HepG2 (cell line): Measurements from ENCODE around the gene LTA. TPM values are rescaled to one million over a fixed set of nuclear protein-coding genes. Genes with fewer than 3 reads are reported as not detected.
A peak's percentile ranks its signal among the peaks of the same experiment; 100 is the strongest.

Experiments
- AHR ChIP-seq: IDR thresholded peaks from 2 replicates; pipeline ENCODE4 v1.6.1; 2018; ENCODE audit warnings: missing genetic modification reagents, missing compliant biosample characterization
- AKNA ChIP-seq: sonication (generic); formaldehyde crosslinking; IDR thresholded peaks from 2 replicates; pipeline ENCODE4 v1.4.0; 2020; ENCODE audit warnings: missing genetic modification reagents, borderline replicate concordance
- CBX5 ChIP-seq: sonication (generic); formaldehyde crosslinking; IDR thresholded peaks from 2 replicates; pipeline ENCODE4 v1.4.0; 2020; ENCODE audit warnings: missing genetic modification reagents, borderline replicate concordance
- CCAR2 ChIP-seq: fragments of 200-400 bp; formaldehyde crosslinking; optimal IDR thresholded peaks from 2 replicates; pipeline ENCODE3; 2018; ENCODE audit warnings: low read depth, mild to moderate bottlenecking, low read length, moderate library complexity
- HDAC2 ChIP-seq: sonication (generic); formaldehyde crosslinking; IDR thresholded peaks from 2 replicates; pipeline ENCODE4 v1.4.0; 2020; ENCODE audit warnings: missing genetic modification reagents
- HINFP ChIP-seq: sonication (generic); formaldehyde crosslinking; IDR thresholded peaks from 2 replicates; pipeline ENCODE4 v1.4.0; 2020; ENCODE audit warnings: low read depth, mild to moderate bottlenecking, missing genetic modification reagents
- JARID2 ChIP-seq: sonication (generic); formaldehyde crosslinking; IDR thresholded peaks from 2 replicates; pipeline ENCODE4 v1.8.1; 2023; ENCODE audit warnings: missing genetic modification reagents, inconsistent platforms; ENCODE audit not compliant: insufficient replicate concordance
- KLF11 ChIP-seq: IDR thresholded peaks from 2 replicates; pipeline ENCODE4 v1.6.1; 2016; ENCODE audit warnings: missing compliant biosample characterization
- SMC3 ChIP-seq: IDR thresholded peaks from 2 replicates; pipeline ENCODE4 v1.6.1; 2011; ENCODE audit warnings: low read length, improper control_type of control experiment
- STAG1 ChIP-seq: sonication (generic); formaldehyde crosslinking; IDR thresholded peaks from 2 replicates; pipeline ENCODE4 v1.4.0; 2020; ENCODE audit warnings: missing genetic modification reagents
- TCF7L2 ChIP-seq: IDR thresholded peaks from 2 replicates; pipeline ENCODE4 v1.6.1; 2011; ENCODE audit warnings: mild to moderate bottlenecking, low read depth, low read length, moderate library complexity
- ZBTB38 ChIP-seq: sonication (generic); formaldehyde crosslinking; IDR thresholded peaks from 2 replicates; pipeline ENCODE4 v1.5.1; 2020; ENCODE audit warnings: mild to moderate bottlenecking, missing genetic modification reagents
- ZNF225 ChIP-seq: sonication (generic); formaldehyde crosslinking; IDR thresholded peaks from 2 replicates; pipeline ENCODE4 v1.4.0; 2020; ENCODE audit warnings: mild to moderate bottlenecking, missing genetic modification reagents
- ZNF253 ChIP-seq: sonication (generic); formaldehyde crosslinking; IDR thresholded peaks from 2 replicates; pipeline ENCODE4 v1.8.0; 2022; ENCODE audit warnings: mild to moderate bottlenecking, missing genetic modification reagents, borderline replicate concordance
- ZNF264 ChIP-seq: sonication (generic); formaldehyde crosslinking; IDR thresholded peaks from 2 replicates; pipeline ENCODE4 v1.4.0; 2020; ENCODE audit warnings: missing genetic modification reagents
- ZNF766 ChIP-seq: sonication (generic); formaldehyde crosslinking; IDR thresholded peaks from 2 replicates; pipeline ENCODE4 v1.5.0; 2020; ENCODE audit warnings: missing genetic modification reagents, borderline replicate concordance
- ZUFSP ChIP-seq: sonication (generic); formaldehyde crosslinking; IDR thresholded peaks from 2 replicates; pipeline ENCODE4 v1.9.0; 2021; ENCODE audit warnings: missing genetic modification reagents, mild to moderate bottlenecking, borderline replicate concordance
- polyA plus RNA-seq, 8 experiments: library from polyadenylated mRNA; depleted of rRNA in 3 of 8; stranded (reverse) in 7 of 8; unstranded in 1 of 8; fragments of >200 nt; fragmentation: Illumina TruSeq in 4 of 8; extraction: Trizol in 4 of 8; gene quantifications; 2 replicates each; pipeline versions ENCODE4 v1.2.1 to v1.2.3, GENCODE V29; 2011 to 2016; ENCODE audit warnings: low read depth in 4 of 8, missing spikeins in 1 of 8, mixed read lengths in 1 of 8; ENCODE audit not compliant: insufficient read depth in 1 of 8
- total RNA-seq, 5 experiments: library from RNA; depleted of rRNA; stranded (reverse); fragments of >200 nt; fragmentation: Illumina TruSeq; extraction: Trizol; gene quantifications; 2 replicates each; pipeline ENCODE4 v1.2.3, GENCODE V29; 2016; ENCODE audit warnings: low read depth in 1 of 5
- TF ChIP-seq, protein P1 (sequence below), 2 experiments: sonication (generic) in 1 of 2; formaldehyde crosslinking in 1 of 2; IDR thresholded peaks; 2 replicates each; pipeline versions ENCODE4 v1.4.0 to v1.6.1; 2018 to 2020; ENCODE audit warnings: missing genetic modification reagents in 2 of 2, borderline replicate concordance in 1 of 2, low read depth in 1 of 2, mild to moderate bottlenecking in 1 of 2, missing biosample characterization in 1 of 2
- TF ChIP-seq, protein P2 (sequence below): sonication (generic); formaldehyde crosslinking; IDR thresholded peaks from 2 replicates; pipeline ENCODE4 v1.5.0; 2020; ENCODE audit warnings: missing genetic modification reagents, mild to moderate bottlenecking, borderline replicate concordance

Gene LTA
- total and polyA plus RNA-seq, 2 of the 13 experiments (the other 11 are each of a cell fraction or from before 2014, with no cell fraction given): 0.09 TPM; not detected in 1

DNA sequence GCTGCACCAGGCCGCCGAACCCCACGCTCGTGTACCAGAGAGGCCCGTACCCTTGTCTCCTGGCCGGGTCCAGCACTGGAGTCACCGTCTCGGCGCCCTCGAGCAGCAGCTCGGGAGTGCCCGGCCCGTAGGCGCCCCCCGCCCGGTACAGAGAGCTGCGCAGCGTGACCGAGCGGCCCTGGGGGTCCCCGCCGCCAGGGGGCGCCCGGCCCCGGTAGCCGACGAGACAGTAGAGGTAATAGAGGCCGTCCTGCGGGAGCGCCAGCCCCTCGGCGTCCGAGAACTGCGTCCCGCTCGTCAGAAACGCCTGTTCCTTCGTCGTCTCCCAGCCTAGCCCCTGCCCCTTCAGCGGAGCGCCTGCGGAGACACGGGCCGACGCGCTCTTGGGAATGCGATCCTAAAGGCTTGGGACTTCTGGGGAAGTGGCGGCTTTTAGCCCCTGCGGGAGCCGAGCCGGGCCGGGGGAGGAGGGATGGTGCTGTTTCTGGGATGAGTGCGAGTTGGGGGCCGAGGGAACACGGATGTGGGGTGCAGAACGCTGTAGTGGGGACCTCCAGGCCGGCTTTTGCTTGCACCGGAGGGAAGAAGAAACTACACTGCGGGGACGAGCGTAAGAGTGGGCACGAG is 8.8 kb downstream of the LTA start (continued):
- TF ChIP-seq ZNF766 (CRISPR knock-in tag) (peak; percentile 89; the same call in 1 of the 2 replicates), ZBTB38 (CRISPR knock-in tag) (peak; percentile 76), SMC3 (peak; percentile 38; the same call in 1 of the 2 replicates), CCAR2 (no peak), HDAC2 (CRISPR knock-in tag) (peak; percentile 70), TCF7L2 (no peak), ZNF264 (CRISPR knock-in tag) (no peak), STAG1 (CRISPR knock-in tag) (peak; percentile 76), AKNA (CRISPR knock-in tag) (no peak), ZUFSP (CRISPR knock-in tag) (0 out of 2 replicates have a peak, but pooled peaks have one; percentile 81), ZNF253 (CRISPR knock-in tag) (peak; percentile 81; the same call in 1 of the 2 replicates), CBX5 (peak; percentile 66; the same call in 1 of the 2 replicates), ZNF225 (peak; percentile 51), JARID2 (CRISPR knock-in tag) (peak; percentile 90), KLF11 (0 out of 2 replicates have a peak, but pooled peaks have one; percentile 18), HINFP (CRISPR knock-in tag) (peak; percentile 82), AHR (CRISPR knock-in tag) (no peak; the same call in 1 of the 2 replicates)
- TF ChIP-seq, protein P1, sequence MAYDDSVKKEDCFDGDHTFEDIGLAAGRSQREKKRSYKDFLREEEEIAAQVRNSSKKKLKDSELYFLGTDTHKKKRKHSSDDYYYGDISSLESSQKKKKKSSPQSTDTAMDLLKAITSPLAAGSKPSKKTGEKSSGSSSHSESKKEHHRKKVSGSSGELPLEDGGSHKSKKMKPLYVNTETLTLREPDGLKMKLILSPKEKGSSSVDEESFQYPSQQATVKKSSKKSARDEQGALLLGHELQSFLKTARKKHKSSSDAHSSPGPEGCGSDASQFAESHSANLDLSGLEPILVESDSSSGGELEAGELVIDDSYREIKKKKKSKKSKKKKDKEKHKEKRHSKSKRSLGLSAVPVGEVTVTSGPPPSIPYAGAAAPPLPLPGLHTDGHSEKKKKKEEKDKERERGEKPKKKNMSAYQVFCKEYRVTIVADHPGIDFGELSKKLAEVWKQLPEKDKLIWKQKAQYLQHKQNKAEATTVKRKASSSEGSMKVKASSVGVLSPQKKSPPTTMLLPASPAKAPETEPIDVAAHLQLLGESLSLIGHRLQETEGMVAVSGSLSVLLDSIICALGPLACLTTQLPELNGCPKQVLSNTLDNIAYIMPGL (CRISPR knock-in tag; IDR thresholded peaks at IDR 0.05; ENCODE audit: borderline replicate concordance in 1 of 2, low read depth in 1 of 2): peak; percentile 99 to 100
- TF ChIP-seq, protein P2, sequence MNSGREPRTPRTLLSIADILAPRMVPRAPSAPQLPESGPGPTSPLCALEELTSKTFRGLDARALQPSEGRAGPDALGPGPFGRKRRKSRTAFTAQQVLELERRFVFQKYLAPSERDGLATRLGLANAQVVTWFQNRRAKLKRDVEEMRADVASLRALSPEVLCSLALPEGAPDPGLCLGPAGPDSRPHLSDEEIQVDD: no peak
